Hepatocyte (in vitro differentiated cells): ENCODE measurements around the gene TAF4. TPM values are rescaled to one million over a fixed set of nuclear protein-coding genes. Genes with fewer than 3 reads are reported as not detected.

ENCODE experiments used
- DNase-seq: peaks from one replicate; pipeline ENCODE4 v3.0.0-alpha.2; 2016; ENCODE audit warnings: low spot score
- H2AFZ ChIP-seq: fragments of 200-600 bp; sonication (generic); 2 replicates; pipeline ENCODE4 v1.6.0; 2016; ENCODE audit warnings: antibody characterized with exemption, mild to moderate bottlenecking
- H3K27ac ChIP-seq: fragments of 200-600 bp; sonication (generic); 2 replicates; pipeline ENCODE4 v1.5.1; 2016; ENCODE audit warnings: mild to moderate bottlenecking
- H3K27me3 ChIP-seq: fragments of 200-600 bp; sonication (generic); 2 replicates; pipeline ENCODE4 v1.6.1; 2016
- H3K36me3 ChIP-seq: fragments of 200-600 bp; sonication (generic); replicated peaks from 2 replicates; pipeline ENCODE4 v1.5.1; 2016; ENCODE audit warnings: low read depth; ENCODE audit not compliant: insufficient read depth
- H3K4me1 ChIP-seq: fragments of 200-600 bp; sonication (generic); 2 replicates; pipeline ENCODE4 v1.5.1; 2016; ENCODE audit warnings: mild to moderate bottlenecking, moderate library complexity; ENCODE audit not compliant: insufficient read depth
- H3K4me2 ChIP-seq: fragments of 200-600 bp; sonication (generic); 2 replicates; pipeline ENCODE4 v1.6.0; 2016
- H3K4me3 ChIP-seq: fragments of 200-600 bp; sonication (generic); 2 replicates; pipeline ENCODE4 v1.5.1; 2016; ENCODE audit warnings: mild to moderate bottlenecking
- H3K79me2 ChIP-seq: fragments of 200-600 bp; sonication (generic); 2 replicates; pipeline ENCODE4 v1.6.0; 2017; ENCODE audit warnings: mild to moderate bottlenecking
- H3K9me2 ChIP-seq: fragments of 200-600 bp; sonication (generic); replicated peaks from 2 replicates; pipeline ENCODE4 v1.6.0; 2017; ENCODE audit warnings: mild to moderate bottlenecking; ENCODE audit not compliant: insufficient read depth
- H3K9me3 ChIP-seq: fragments of 200-600 bp; sonication (generic); 2 replicates; pipeline ENCODE4 v1.5.1; 2016; ENCODE audit warnings: low read depth, mild to moderate bottlenecking
- H4K20me1 ChIP-seq: fragments of 200-600 bp; sonication (generic); 2 replicates; pipeline ENCODE4 v1.6.0; 2016; ENCODE audit warnings: mild to moderate bottlenecking; ENCODE audit not compliant: insufficient read depth, poor library complexity, severe bottlenecking
- CTCF ChIP-seq: fragments of 200-600 bp; sonication (generic); IDR thresholded peaks from 2 replicates; pipeline ENCODE4 v1.5.1; 2016; ENCODE audit warnings: antibody characterized with exemption, mild to moderate bottlenecking; ENCODE audit not compliant: poor library complexity
- EZH2 ChIP-seq: fragments of 200-600 bp; sonication (generic); IDR thresholded peaks from 2 replicates; pipeline ENCODE4 v1.6.1; 2016; ENCODE audit warnings: antibody characterized with exemption, mild to moderate bottlenecking, borderline replicate concordance
- EZH2phosphoT487 ChIP-seq: fragments of 200-600 bp; sonication (generic); IDR thresholded peaks from one replicate; pipeline ENCODE4 v1.6.1; 2018; ENCODE audit warnings: antibody characterized with exemption, mild to moderate bottlenecking, low read depth, moderate library complexity; ENCODE audit not compliant: unreplicated experiment, severe bottlenecking
- WGBS: methylation state at CpG from one replicate; pipeline ENCODE4 v1.1.6; 2016; ENCODE audit warnings: low lambda C conversion rate; ENCODE audit errors: missing lambda C conversion rate; 5-methylcytosine and 5-hydroxymethylcytosine counted together
- polyA plus RNA-seq: library from polyadenylated mRNA; unstranded; fragments of >200 nt; fragmentation: Nextera tagmentation; extraction: Ambion mirVana; gene quantifications from 2 replicates; pipeline ENCODE4 v1.2.1, GENCODE V29; 2016
- total RNA-seq: library from RNA; depleted of rRNA; stranded (reverse); fragments of >200 nt; gene quantifications from 2 replicates; pipeline ENCODE4 v1.2.3, GENCODE V29; 2014

Gene TAF4
- total and polyA plus RNA-seq, 2 experiments from 2014 or later: 2.9 to 6.6 TPM

DNA sequence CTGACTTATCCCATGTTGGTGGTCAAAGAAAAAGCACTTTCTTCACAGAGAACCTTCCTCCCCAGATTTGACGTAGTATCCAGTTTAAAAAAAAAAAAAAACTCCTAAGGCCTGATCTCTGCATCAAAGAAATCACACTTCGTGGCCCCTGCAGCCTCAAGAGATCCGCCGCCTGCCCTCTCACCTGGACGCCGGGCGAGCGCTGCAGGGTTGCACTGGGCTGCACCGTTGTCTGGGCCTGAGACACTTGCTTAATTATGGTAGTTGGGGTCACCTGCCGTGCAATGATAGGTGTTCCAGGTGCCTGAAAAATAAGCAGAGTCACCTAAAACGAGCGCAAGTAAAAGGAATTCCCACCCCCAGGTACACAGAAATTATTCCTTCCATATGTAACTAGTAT is 53.0 kb downstream of the TAF4 start:
- no peak for DNase-seq
- H3K4me2 ChIP-seq: no peak overlapping the region
- 96% methylated on average over 12 of the region's 12 CpGs for WGBS
- H3K36me3 ChIP-seq: no peaks in the 10 kb centered on the region
- peaks cover 14% of the 10 kb centered on the region for H4K20me1 ChIP-seq
- no peaks in the 10 kb centered on the region for H3K4me1 ChIP-seq
- no peak overlapping the region for H3K27ac ChIP-seq
- H3K4me3 ChIP-seq: no peak overlapping the region
- no peaks in the 10 kb centered on the region for H3K9me2 ChIP-seq
- no peaks in the 10 kb centered on the region for H3K9me3 ChIP-seq
- no peaks in the 10 kb centered on the region for H3K27me3 ChIP-seq
- TF ChIP-seq EZH2 (no peak), EZH2phosphoT487 (no peak), CTCF (no peak)
- no peak overlapping the region for H2AFZ ChIP-seq
- H3K79me2 ChIP-seq: peaks cover 35% of the 10 kb centered on the region

GRCh38 chr20:62011938-62012534 is 53.6 kb downstream of the TAF4 start:
- Histone ChIP-seq H3K9me2 (no peaks in the 10 kb centered on the region), H3K79me2 (peaks cover 30% of the 10 kb centered on the region), H3K4me3 (no peak overlapping the region), H3K27ac (no peak overlapping the region), H3K4me2 (no peak overlapping the region), H2AFZ (no peak overlapping the region), H3K4me1 (no peaks in the 10 kb centered on the region), H4K20me1 (peaks cover 14% of the 10 kb centered on the region), H3K36me3 (no peaks in the 10 kb centered on the region), H3K9me3 (no peaks in the 10 kb centered on the region), H3K27me3 (no peaks in the 10 kb centered on the region)
- TF ChIP-seq EZH2: no peak
- no peak for TF ChIP-seq EZH2phosphoT487
- no peak for TF ChIP-seq CTCF
- WGBS: 97% methylated on average over 27 of the region's 27 CpGs
- no peak for DNase-seq

DNA sequence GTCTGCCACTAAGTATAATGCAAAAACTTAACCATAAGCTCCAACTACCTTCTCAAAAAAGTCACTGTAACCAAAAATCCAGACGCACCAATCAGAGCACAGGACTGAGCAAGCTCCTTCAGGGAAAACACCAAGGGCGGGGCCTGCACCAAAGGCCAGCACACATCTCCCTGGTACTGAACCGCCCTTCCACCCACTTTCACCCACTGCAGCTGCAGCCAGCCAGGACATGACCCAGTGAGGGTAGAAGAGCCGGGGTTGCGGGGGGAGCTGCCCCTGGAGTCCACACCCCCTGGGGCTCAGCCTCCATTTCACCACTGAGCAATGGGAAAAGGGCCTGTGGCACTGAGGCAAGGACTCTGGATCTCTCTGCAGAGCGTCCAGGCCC is 54.3 kb downstream of the TAF4 start:
- peaks cover 14% of the 10 kb centered on the region for H4K20me1 ChIP-seq
- WGBS: 95% methylated on average over 6 of the region's 6 CpGs
- H3K9me2 ChIP-seq: no peaks in the 10 kb centered on the region
- no peak overlapping the region for H3K27ac ChIP-seq
- H3K4me3 ChIP-seq: no peak overlapping the region
- H2AFZ ChIP-seq: no peak overlapping the region
- no peaks in the 10 kb centered on the region for H3K36me3 ChIP-seq
- no peaks in the 10 kb centered on the region for H3K9me3 ChIP-seq
- no peak overlapping the region for H3K4me2 ChIP-seq
- no peaks in the 10 kb centered on the region for H3K27me3 ChIP-seq
- no peak for TF ChIP-seq EZH2phosphoT487
- TF ChIP-seq CTCF: no peak
- H3K4me1 ChIP-seq: no peaks in the 10 kb centered on the region
- H3K79me2 ChIP-seq: peaks cover 24% of the 10 kb centered on the region
- DNase-seq: no peak
